GM12878 (cell line): ENCODE results near the gene GALNTL6. TPM values are rescaled to one million over a fixed set of nuclear protein-coding genes. Genes with fewer than 3 reads are reported as not detected.

ENCODE experiments used
- ATAC-seq: fragments of 200-7000 bp; cut with Tn5 transposase; 3 replicates; pipeline ENCODE4 v1.9.1; 2020; ENCODE audit warnings: mild to moderate bottlenecking, moderate library complexity
- BruUV-seq: library from RNA; stranded (reverse); fragments of 400-500 nt; replicated peaks from 2 replicates; lab custom pipeline; 2021; lab: Mats Ljungman, UMichigan
- CTCF ChIA-PET: fragments of 300-600 bp; sonication (Branson Sonifier 250); formaldehyde crosslinking; extraction: SDS; loops from one replicate; lab custom pipeline; 2021; ENCODE audit warnings: inconsistent platforms; lab: Yijun Ruan, JAX
- POLR2A ChIA-PET: fragments of 350-600 bp; formaldehyde crosslinking; extraction: SDS; loops from one replicate; lab custom pipeline; 2021; ENCODE audit warnings: inconsistent platforms; lab: Charles Lee
- RAD21 ChIA-PET: fragments of 300-600 bp; sonication (Branson Sonifier 250); formaldehyde crosslinking; loops from one replicate; lab custom pipeline; 2023; ENCODE audit warnings: antibody characterized with exemption; ENCODE audit not compliant: unreplicated experiment; lab: Charles Lee
- SMC1A ChIA-PET: fragments of 300-600 bp; sonication (Branson Sonifier 250); formaldehyde crosslinking; loops from one replicate; lab custom pipeline; 2023; ENCODE audit not compliant: unreplicated experiment, uncharacterized antibody; lab: Charles Lee
- DNase-seq: peaks from one replicate; pipeline ENCODE4 v3.0.0-alpha.2; 2011; ENCODE audit warnings: low read depth, low spot score
- FAIRE-seq: peaks from 3 replicates; lab custom pipeline; 2011; peaks lifted over from hg19 to GRCh38; lab: Jason Lieb, UNC
- H2AFZ ChIP-seq: 2 replicates; pipeline ENCODE4 v1.6.0; 2011; ENCODE audit warnings: low read depth, low read length, control low read depth; ENCODE audit not compliant: control insufficient read depth
- H3K27ac ChIP-seq: 2 replicates; pipeline ENCODE4 v1.5.1; 2011; ENCODE audit warnings: control low read depth; ENCODE audit not compliant: control insufficient read depth, insufficient read depth
- H3K27me3 ChIP-seq, 2 experiments: replicated peaks in 1 of 2; 2 replicates each; pipeline versions ENCODE4 v1.6.0 to v1.6.1; 2011; ENCODE audit warnings: low read length in 1 of 2; ENCODE audit not compliant: control insufficient read depth in 2 of 2, insufficient read depth in 2 of 2
- H3K36me3 ChIP-seq, 2 experiments: 2 replicates each; pipeline ENCODE4 v1.5.1; 2011; ENCODE audit warnings: low read length in 1 of 2; ENCODE audit not compliant: control insufficient read depth in 2 of 2, insufficient read depth in 2 of 2
- H3K4me1 ChIP-seq: 2 replicates; pipeline ENCODE4 v1.6.1; 2011; ENCODE audit warnings: mild to moderate bottlenecking, low read length, moderate library complexity, mixed read lengths; ENCODE audit not compliant: control insufficient read depth, insufficient read depth
- H3K4me2 ChIP-seq: 2 replicates; pipeline ENCODE4 v1.6.0; 2011; ENCODE audit warnings: control low read depth; ENCODE audit not compliant: control insufficient read depth, insufficient read depth
- H3K4me3 ChIP-seq: fragments of 200-600 bp; sonication (generic); 2 replicates; pipeline ENCODE4 v1.5.1; 2016
- H3K79me2 ChIP-seq: 2 replicates; pipeline ENCODE4 v1.6.0; 2011; ENCODE audit warnings: low read length; ENCODE audit not compliant: control insufficient read depth, insufficient read depth
- H3K9ac ChIP-seq: 2 replicates; pipeline ENCODE4 v1.8.0; 2011; ENCODE audit warnings: low read length, control low read depth, mixed read lengths; ENCODE audit not compliant: control insufficient read depth, insufficient read depth
- H3K9me3 ChIP-seq: replicated peaks from 3 replicates; pipeline ENCODE4 v1.5.1; 2011; ENCODE audit warnings: mild to moderate bottlenecking, low read length; ENCODE audit not compliant: control insufficient read depth, insufficient read depth
- H4K20me1 ChIP-seq: 2 replicates; pipeline ENCODE4 v1.6.0; 2011; ENCODE audit not compliant: control insufficient read depth, insufficient read depth
- ATF2 ChIP-seq: IDR thresholded peaks from 2 replicates; pipeline ENCODE4 v1.6.1; 2012; ENCODE audit warnings: low read length, inconsistent platforms
- BACH1 ChIP-seq: fragments of 450-650 bp; IDR thresholded peaks from 2 replicates; pipeline ENCODE4 v1.6.1; 2017; ENCODE audit warnings: mild to moderate bottlenecking, borderline replicate concordance
- DPF2 ChIP-seq: fragments of 450-650 bp; IDR thresholded peaks from 2 replicates; pipeline ENCODE4 v1.6.1; 2017; ENCODE audit warnings: mild to moderate bottlenecking
- GATAD2B ChIP-seq: fragments of 450-650 bp; conservative IDR thresholded peaks from 2 replicates; pipeline ENCODE4 v1.6.1; 2017; ENCODE audit warnings: low read depth, mild to moderate bottlenecking, moderate library complexity
- HCFC1 ChIP-seq: fragments of 150-350 bp; IDR thresholded peaks from 2 replicates; pipeline ENCODE4 v1.6.1; 2014; ENCODE audit warnings: low read length
- HDAC2 ChIP-seq: fragments of 200-600 bp; sonication (generic); IDR thresholded peaks from 2 replicates; pipeline ENCODE4 v1.6.1; 2017
- MLLT1 ChIP-seq: fragments of 450-650 bp; IDR thresholded peaks from 2 replicates; pipeline ENCODE4 v1.6.1; 2016; ENCODE audit warnings: mild to moderate bottlenecking
- MTA2 ChIP-seq: fragments of 450-650 bp; IDR thresholded peaks from 2 replicates; pipeline ENCODE4 v1.6.1; 2016; ENCODE audit warnings: low read depth, mild to moderate bottlenecking, moderate library complexity
- NFIC ChIP-seq: IDR thresholded peaks from 2 replicates; pipeline ENCODE4 v1.6.1; 2012; ENCODE audit warnings: low read depth, mild to moderate bottlenecking, inconsistent platforms, low read length, moderate library complexity
- SRF ChIP-seq, 2 experiments: IDR thresholded peaks; 2 replicates each; pipeline ENCODE4 v1.6.1; 2011; ENCODE audit warnings: low read depth in 2 of 2, low read length in 2 of 2, mild to moderate bottlenecking in 1 of 2, moderate library complexity in 1 of 2
- STAT1 ChIP-seq: fragments of 450-650 bp; conservative IDR thresholded peaks from 2 replicates; pipeline ENCODE4 v1.6.1; 2014; ENCODE audit warnings: antibody characterized with exemption, mild to moderate bottlenecking
- SUPT20H ChIP-seq: IDR thresholded peaks from 2 replicates; pipeline ENCODE4 v1.6.1; 2011; ENCODE audit warnings: low read depth, mild to moderate bottlenecking, low read length, moderate library complexity, borderline replicate concordance; ENCODE audit not compliant: control insufficient read depth
- ZNF384 ChIP-seq: IDR thresholded peaks from 2 replicates; pipeline ENCODE4 v1.6.1; 2012; ENCODE audit warnings: low read depth, mild to moderate bottlenecking, low read length, improper control_type of control experiment, borderline replicate concordance
- WGBS: methylation state at CpG from one replicate; pipeline ENCODE4 v1.1.6; 2016; ENCODE audit warnings: low lambda C conversion rate; ENCODE audit not compliant: insufficient replicate concordance, insufficient coverage; ENCODE audit errors: missing lambda C conversion rate; 5-methylcytosine and 5-hydroxymethylcytosine counted together
- in situ Hi-C: fragments of 300-500 bp; cut with MboI; formaldehyde crosslinking; loops from 9 replicates; pipeline ENCODE4 v1.14.3; 2018; ENCODE audit warnings: mixed read lengths
- intact Hi-C: fragments of 100-400 bp; cut with micrococcal nuclease; formaldehyde crosslinking; loops from one replicate; pipeline ENCODE4 v1.14.2; 2022; ENCODE audit not compliant: unreplicated experiment
- polyA plus RNA-seq, 11 experiments: library from polyadenylated mRNA; depleted of rRNA in 4 of 11; unstranded in 6 of 11; stranded (reverse) in 5 of 11; fragments of >200 nt; fragmentation: Nextera tagmentation in 4 of 11; fragmentation: Illumina TruSeq in 1 of 11; extraction: Ambion mirVana in 4 of 11; extraction: Trizol in 1 of 11; gene quantifications; 1 replicate in 1 of 11; 2 replicates in 10 of 11; pipeline versions ENCODE4 v1.2.1 to v1.2.3, GENCODE V29; 2011 to 2016; ENCODE audit warnings: inconsistent platforms in 2 of 11, missing spikeins in 2 of 11, low read depth in 1 of 11
- total RNA-seq, 4 experiments: library from RNA; depleted of rRNA in 3 of 4; stranded (reverse); fragments of >200 nt in 3 of 4; fragmentation: Illumina TruSeq in 1 of 4; extraction: Trizol in 1 of 4; gene quantifications; 2 replicates each; pipeline versions ENCODE4 v1.2.1 to v1.2.3, GENCODE V29; 2013 to 2021

GALNTL6 gene
- total and polyA plus RNA-seq, 10 of the 15 experiments (the other 5 are each of a cell fraction or from before 2014, with no cell fraction given), result 0.01 to 0.29 TPM; not detected in 8

GRCh38 chr4:172256820-172257219 lies 443.6 kb downstream of the GALNTL6 start (continued):
- TF ChIP-seq NFIC, result no peak
- TF ChIP-seq STAT1, result no peak
- no peak for TF ChIP-seq SRF (IDR thresholded peaks at IDR 0.05; ENCODE audit: low read depth in 2 of 2, low read length in 2 of 2)
- no peak for TF ChIP-seq GATAD2B

- intact Hi-C loops, result no loop called here
- DNase-seq, result no peak
- no peak for TF ChIP-seq DPF2
- no peak for TF ChIP-seq HDAC2
- TF ChIP-seq MLLT1, result no peak
- no peak for TF ChIP-seq ZNF384
- TF ChIP-seq SUPT20H, result no peak
- no peak for TF ChIP-seq ATF2
- TF ChIP-seq MTA2, result no peak
- TF ChIP-seq NFIC, result no peak
- no peak for TF ChIP-seq HCFC1
- TF ChIP-seq BACH1, result no peak
- TF ChIP-seq, all 136 proteins: peak for 0
- H3K27me3 ChIP-seq, result no peaks in the 10 kb centered on the region
- H2AFZ ChIP-seq, result no peak overlapping the region
- no peaks in the 10 kb centered on the region for H3K79me2 ChIP-seq
- H3K36me3 ChIP-seq, result no peaks in the 10 kb centered on the region
- POLR2A ChIA-PET, result no interaction called here
- CTCF ChIA-PET, result no interaction called here
- 6% methylated on average over 2 of the region's 2 CpGs for WGBS
- H3K4me2 ChIP-seq, result no peak overlapping the region
- no peaks in the 10 kb centered on the region for H3K4me1 ChIP-seq
- BruUV-seq, result no TSS peak
- H3K9ac ChIP-seq, result no peak overlapping the region
- H3K27ac ChIP-seq, result no peak overlapping the region
- in situ Hi-C loops, result no loop called here
- SMC1A ChIA-PET, result no interaction called here
- RAD21 ChIA-PET, result no interaction called here
- H4K20me1 ChIP-seq, result no peaks in the 10 kb centered on the region
- no peak overlapping the region for H3K4me3 ChIP-seq
- FAIRE-seq, result no peak
- ATAC-seq, result no peak
- no peaks in the 10 kb centered on the region for H3K9me3 ChIP-seq
Observed at GRCh38 chr4:172270397-172270796, 457.2 kb downstream of the GALNTL6 start.
